Ovary (tissue), 9 donors: ENCODE measurements around the gene GALNT12. TPM values are rescaled to one million over a fixed set of nuclear protein-coding genes. Genes with fewer than 3 reads are reported as not detected.

Experiments
- DNase-seq, 5 donors: peaks; one replicate each; pipeline ENCODE4 v3.0.0-alpha.2; 2019 to 2020
- H3K27ac ChIP-seq, 2 donors: fragments of 200-600 bp; one replicate each; pipeline versions ENCODE4 v1.5.1 to v1.8.0; 2019 to 2022
- H3K27me3 ChIP-seq: fragments of 200-600 bp; one replicate; pipeline ENCODE4 v1.8.0; 2022
- H3K36me3 ChIP-seq: fragments of 200-600 bp; sonication (generic); one replicate; pipeline ENCODE4 v1.5.1; 2019
- H3K4me1 ChIP-seq: one replicate; pipeline ENCODE4 v1.8.1; 2013; ENCODE audit warnings: mild to moderate bottlenecking, moderate library complexity; ENCODE audit not compliant: insufficient read depth
- H3K4me3 ChIP-seq: fragments of 200-600 bp; sonication (generic); one replicate; pipeline ENCODE4 v1.5.1; 2017
- H3K9me3 ChIP-seq, 2 donors: fragments of 200-600 bp in 1 of 2; sonication (generic) in 1 of 2; one replicate each; pipeline versions ENCODE4 v1.5.1 to v1.8.1; 2013 to 2019; ENCODE audit warnings: mild to moderate bottlenecking in 1 of 2, moderate library complexity in 1 of 2
- EP300 ChIP-seq: sonication (generic); formaldehyde crosslinking; IDR thresholded peaks from one replicate; pipeline ENCODE4 v1.6.1; 2017; ENCODE audit warnings: antibody characterized with exemption
- POLR2A ChIP-seq: fragments of 450-650 bp; IDR thresholded peaks from one replicate; pipeline ENCODE4 v1.6.1; 2017; ENCODE audit warnings: antibody characterized with exemption, mild to moderate bottlenecking, moderate library complexity
- WGBS, 3 donors: extraction: QIAGEN DNeasy Blood & Tissue Kit in 1 of 3; methylation state at CpG; one replicate each; pipeline versions ENCODE4 v1.1.5 to v1.1.7; 2013 to 2017; 5-methylcytosine and 5-hydroxymethylcytosine counted together
- intact Hi-C, 4 donors: fragments of 100-400 bp; cut with DNase I; formaldehyde crosslinking; loops; one replicate each; pipeline versions ENCODE4 v1.11.0 to v1.15.1; 2022 to 2023
- polyA plus RNA-seq, 2 donors: library from polyadenylated mRNA; stranded (reverse); fragments of 200-250 nt in 1 of 2; fragments of 350-450 nt in 1 of 2; fragmentation: Illumina TruSeq in 1 of 2; extraction: RNeasy Lipid Tissue Mini Kit (QIAGEN cat#74804) in 1 of 2; gene quantifications; one replicate each; pipeline ENCODE4 v1.2.3, GENCODE V29; 2013 to 2014
- total RNA-seq, 7 donors: library from RNA; depleted of rRNA in 2 of 7; stranded (reverse); fragments of >200 nt in 2 of 7; fragmentation: NEBNext Ultra II Directional in 3 of 7; extraction: Animal tissue kit (Norgen Biotek cat#: 25700) in 3 of 7; gene quantifications; one replicate each; pipeline versions ENCODE4 v1.1.0 to v1.2.4, GENCODE V29; 2016 to 2023
- TF ChIP-seq, protein P1 (sequence below), 3 donors: fragments of 450-650 bp in 2 of 3; fragments of 200-600 bp in 1 of 3; IDR thresholded peaks; one replicate each; pipeline versions ENCODE4 v1.5.1 to v1.8.0; 2016 to 2022; ENCODE audit warnings: antibody characterized with exemption in 3 of 3, mild to moderate bottlenecking in 1 of 3
- donor health status: DM: no; HTN: no; CAD: no; lungs with moderate emphysema.
- donor health status: DM: no; HTN: no; CAD: no.
- donor health status: Bipolar disorder and iron deficiency.
- donor health status: DM: yes; HTN: yes; CAD: no.
- donor health status: DM: no; HTN: no; CAD: no.
- donor health status: DM: yes; HTN: yes; CAD: no.

The GALNT12 gene
- total and polyA plus RNA-seq, 9 donors, result 0.23 to 7.0 (median 1.4) TPM

DNA sequence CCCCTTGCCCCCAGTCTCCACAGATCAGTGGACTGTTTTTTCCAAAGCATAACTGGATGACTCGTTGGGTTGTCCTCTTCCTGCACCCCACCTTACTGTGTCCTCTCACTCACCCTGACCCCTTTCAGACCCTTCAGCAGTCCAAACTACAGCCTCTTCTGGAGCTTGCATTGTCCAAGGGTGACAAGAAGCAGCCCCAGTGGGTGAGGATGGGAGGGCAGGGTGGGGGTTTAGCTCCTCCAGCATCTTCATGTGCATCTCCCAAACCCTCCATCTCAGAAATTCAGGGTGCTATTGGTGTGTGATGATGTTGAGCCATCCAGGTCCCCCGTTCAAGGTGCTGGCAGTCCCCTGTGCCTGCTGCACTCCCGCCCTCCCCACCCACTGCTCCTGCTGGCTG, 73.9 kb downstream of the GALNT12 start:
- H3K4me1 ChIP-seq, result peaks cover 32% of the 10 kb centered on the region
- no peaks in the 10 kb centered on the region for H3K36me3 ChIP-seq
- WGBS, 3 donors, result 72 to 87% (median 81%) methylated on average over 3 of the region's 3 CpGs
- no peak for DNase-seq
- H3K9me3 ChIP-seq, result no peaks in the 10 kb centered on the region
- H3K27ac ChIP-seq, result peak overlapping the region; percentile 8 to 60
- intact Hi-C loops, result loop anchor here in 1 of 4 donors (5.0 kb wide), 1 partner anchor 46 kb away; no protein-coding TSS in a partner anchor
- H3K4me3 ChIP-seq, result no peak overlapping the region
- no peaks in the 10 kb centered on the region for H3K27me3 ChIP-seq
- TF ChIP-seq, protein P1, sequence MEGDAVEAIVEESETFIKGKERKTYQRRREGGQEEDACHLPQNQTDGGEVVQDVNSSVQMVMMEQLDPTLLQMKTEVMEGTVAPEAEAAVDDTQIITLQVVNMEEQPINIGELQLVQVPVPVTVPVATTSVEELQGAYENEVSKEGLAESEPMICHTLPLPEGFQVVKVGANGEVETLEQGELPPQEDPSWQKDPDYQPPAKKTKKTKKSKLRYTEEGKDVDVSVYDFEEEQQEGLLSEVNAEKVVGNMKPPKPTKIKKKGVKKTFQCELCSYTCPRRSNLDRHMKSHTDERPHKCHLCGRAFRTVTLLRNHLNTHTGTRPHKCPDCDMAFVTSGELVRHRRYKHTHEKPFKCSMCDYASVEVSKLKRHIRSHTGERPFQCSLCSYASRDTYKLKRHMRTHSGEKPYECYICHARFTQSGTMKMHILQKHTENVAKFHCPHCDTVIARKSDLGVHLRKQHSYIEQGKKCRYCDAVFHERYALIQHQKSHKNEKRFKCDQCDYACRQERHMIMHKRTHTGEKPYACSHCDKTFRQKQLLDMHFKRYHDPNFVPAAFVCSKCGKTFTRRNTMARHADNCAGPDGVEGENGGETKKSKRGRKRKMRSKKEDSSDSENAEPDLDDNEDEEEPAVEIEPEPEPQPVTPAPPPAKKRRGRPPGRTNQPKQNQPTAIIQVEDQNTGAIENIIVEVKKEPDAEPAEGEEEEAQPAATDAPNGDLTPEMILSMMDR (IDR thresholded peaks at IDR 0.05), result no peak
- TF ChIP-seq POLR2A, result no peak
- TF ChIP-seq EP300, result no peak

DNA sequence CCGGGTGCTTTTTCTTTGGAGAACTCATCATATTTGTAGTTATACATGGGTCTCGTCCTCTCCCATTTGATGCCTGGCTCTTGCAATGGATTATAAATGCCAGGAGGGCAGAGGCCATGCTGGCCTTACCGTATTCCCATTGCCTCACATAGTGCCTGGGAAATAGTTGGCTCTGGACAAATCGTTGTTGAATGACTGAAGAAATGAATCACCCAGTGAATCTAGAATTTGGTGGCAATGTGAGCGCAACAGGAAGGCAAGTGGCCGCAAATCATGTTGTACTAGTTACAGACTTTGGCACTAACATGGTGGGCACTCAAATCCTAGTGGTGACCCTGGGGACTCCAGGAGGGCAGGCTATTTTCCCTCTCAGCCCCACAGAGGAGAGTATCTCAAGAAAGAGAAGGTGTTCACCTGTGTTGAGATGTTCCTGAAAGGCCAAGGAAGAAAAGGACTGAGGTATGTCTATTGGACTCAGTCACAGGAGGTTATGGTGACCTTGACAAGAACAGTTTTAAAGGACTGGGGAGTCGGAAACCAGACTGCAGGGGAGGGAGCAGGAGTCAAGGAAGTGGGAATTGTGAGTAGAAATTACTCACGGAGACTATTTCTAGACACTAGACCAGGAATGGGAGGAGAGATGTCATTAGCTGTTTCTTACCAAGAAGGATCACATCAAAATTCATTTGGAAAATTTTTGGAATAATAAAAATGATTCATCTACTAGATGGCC, 74.5 kb downstream of the GALNT12 start:
- intact Hi-C loops, result loop anchor here in 1 of 4 donors (5.0 kb wide), 1 partner anchor 45 kb away; no protein-coding TSS in a partner anchor
- no peak overlapping the region for H3K4me3 ChIP-seq
- H3K27me3 ChIP-seq, result no peaks in the 10 kb centered on the region
- DNase-seq, result no peak
- no peaks in the 10 kb centered on the region for H3K36me3 ChIP-seq
- no peak for TF ChIP-seq POLR2A
- TF ChIP-seq EP300, result no peak
- TF ChIP-seq, protein P1 (IDR thresholded peaks at IDR 0.05), result no peak
- peak overlapping the region in 1 of 2 donors; percentile 30 for H3K27ac ChIP-seq
- 58 to 75% (median 72%) methylated on average over 8 of the region's 8 CpGs for WGBS, 3 donors
- no peaks in the 10 kb centered on the region for H3K9me3 ChIP-seq
- peaks cover 32% of the 10 kb centered on the region for H3K4me1 ChIP-seq

DNA sequence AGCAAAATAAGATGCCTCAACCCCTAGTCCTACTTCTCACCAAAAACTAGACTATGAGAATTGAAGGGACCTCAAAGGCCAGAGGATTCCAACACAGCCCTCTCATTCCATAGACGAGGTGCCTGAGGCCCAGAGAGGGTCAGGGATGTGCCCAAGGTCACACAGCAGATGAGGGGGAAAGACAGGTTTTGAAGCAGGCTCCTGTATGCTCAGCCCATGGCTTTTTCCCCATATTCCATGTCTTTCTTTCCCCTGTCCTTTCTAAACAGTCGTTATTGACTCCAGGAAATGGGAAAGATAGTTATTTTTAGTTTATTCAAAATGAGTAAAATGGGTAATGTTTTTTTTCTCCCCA, 75.1 kb downstream of the GALNT12 start:
- Histone ChIP-seq H3K27ac (peak overlapping the region in 1 of 2 donors; percentile 30), H3K9me3 (no peaks in the 10 kb centered on the region), H3K27me3 (no peaks in the 10 kb centered on the region), H3K36me3 (no peaks in the 10 kb centered on the region), H3K4me1 (peaks cover 32% of the 10 kb centered on the region), H3K4me3 (no peak overlapping the region)
- 39 to 54% (median 46%) methylated on average over 2 of the region's 2 CpGs for WGBS, 3 donors
- intact Hi-C loops, result loop anchor here in 1 of 4 donors (5.0 kb wide), 1 partner anchor 45 kb away; no protein-coding TSS in a partner anchor
- TF ChIP-seq POLR2A (no peak), EP300 (no peak)
- TF ChIP-seq, protein P1 (IDR thresholded peaks at IDR 0.05), result no peak
- DNase-seq, result no peak

DNA sequence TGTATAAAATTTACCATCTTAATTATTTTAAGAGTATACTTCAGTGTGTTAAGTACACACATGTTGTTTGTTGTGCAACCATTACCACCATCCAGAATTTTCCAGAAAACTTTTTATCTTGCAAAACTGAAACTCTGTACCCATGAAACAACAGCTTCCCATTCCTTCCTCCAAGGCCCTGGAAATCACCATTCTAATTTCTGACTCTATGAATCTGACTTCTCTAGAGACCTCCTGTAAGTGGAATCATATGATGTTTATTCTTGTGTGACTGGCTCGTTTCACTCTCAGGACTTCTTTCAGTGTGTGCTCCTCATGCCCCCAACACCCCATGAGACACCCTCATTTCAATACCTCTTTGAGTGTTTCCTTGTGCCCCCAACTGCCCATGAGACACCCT, 75.8 kb downstream of the GALNT12 start:
- H3K4me1 ChIP-seq, result peaks cover 32% of the 10 kb centered on the region
- H3K36me3 ChIP-seq, result no peaks in the 10 kb centered on the region
- peak overlapping the region in 1 of 2 donors; percentile 78 for H3K27ac ChIP-seq
- TF ChIP-seq EP300 (no peak), POLR2A (no peak)
- TF ChIP-seq, protein P1 (IDR thresholded peaks at IDR 0.05), result no peak
- H3K4me3 ChIP-seq, result no peak overlapping the region
- H3K27me3 ChIP-seq, result no peaks in the 10 kb centered on the region
- 69 to 83% (median 81%) methylated on average over 1 of the region's 1 CpG for WGBS, 3 donors
- intact Hi-C loops, result loop anchor here in 1 of 4 donors (5.0 kb wide), 1 partner anchor 44 kb away; no protein-coding TSS in a partner anchor
- no peak for DNase-seq
- H3K9me3 ChIP-seq, result no peaks in the 10 kb centered on the region
